Measurements from ENCODE around the gene SLC7A1. TPM values are rescaled to one million over a fixed set of nuclear protein-coding genes. Genes with fewer than 3 reads are reported as not detected.

SLC7A1 gene
- total RNA-seq, 5 donors from 2014 or later (not counting 1 experiment from before 2014, with no cell fraction given), result 20.0 to 62.9 (median 57.9) TPM

DNA sequence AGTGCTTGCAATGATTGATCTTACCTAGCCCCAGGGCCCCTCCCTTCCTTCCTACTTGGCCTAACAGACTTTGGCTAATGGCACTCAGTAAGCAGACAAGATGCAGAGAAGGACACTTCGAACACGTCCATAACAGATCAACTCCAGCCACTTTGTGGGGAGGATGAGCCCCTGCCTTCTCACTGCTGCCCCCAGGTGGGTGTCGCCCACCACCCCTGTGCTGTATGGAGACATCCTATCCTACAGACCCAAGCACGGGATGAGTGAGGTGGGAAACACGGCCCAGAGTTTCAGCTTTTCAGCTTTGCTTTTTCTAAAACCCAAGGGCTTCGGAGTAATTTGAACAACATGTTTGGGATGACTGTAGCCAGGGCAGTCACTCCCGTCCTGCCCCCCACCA lies 5.5 kb downstream of the SLC7A1 start:
- Histone ChIP-seq H3K27ac (ENCODE audit: low read length) (no peak overlapping the region), H3K27me3 (replicated peaks in 1 of 2; ENCODE audit: control insufficient read depth in 2 of 2, extremely low read depth in 1 of 2, insufficient read depth in 2 of 2, low read length in 1 of 2) (no peaks in the 10 kb centered on the region), H3K36me3 (ENCODE audit: control insufficient read depth in 2 of 2, extremely low read depth in 1 of 2, insufficient read depth in 1 of 2, low read length in 1 of 2) (peaks cover 0 to 4% of the 10 kb centered on the region in 2 donors), H3K4me3 (ENCODE audit: control insufficient read depth in 1 of 2, extremely low read depth in 1 of 2, low read length in 1 of 2) (no peak overlapping the region), H3K4me1 (ENCODE audit: control insufficient read depth in 1 of 2, extremely low read depth in 1 of 2, insufficient read depth in 2 of 2, low read length in 2 of 2) (peaks cover 4 to 23% of the 10 kb centered on the region in 2 experiments), H3K9me3 (no peaks in the 10 kb centered on the region)
- 100% methylated on average over 2 of the region's 7 CpGs for WGBS (ENCODE audit: insufficient coverage)
- no peaks in the 10 kb centered on the region for H3K9me3 Mint-ChIP-seq
- ATAC-seq (replicated peaks in 1 of 4) (no peak), DNase-seq (no peak)
- ChIA-PET CTCF (interaction anchor here in 1 of 2 donors (0.6 kb wide), 1 partner anchor 14 kb away, joined by 3 read pairs; no protein-coding TSS in a partner anchor), POLR2A (no interaction called here)
- no peak overlapping the region for H3K4me3 Mint-ChIP-seq
- no peaks in the 10 kb centered on the region for H3K27me3 Mint-ChIP-seq
- H3K36me3 Mint-ChIP-seq, result peaks cover 5% of the 10 kb centered on the region
- H3K4me1 Mint-ChIP-seq, result peaks cover 72 to 75% (median 74%) of the 10 kb centered on the region in 3 donors
- H3K27ac Mint-ChIP-seq, result no peak overlapping the region

GRCh38 chr13:29589234-29589633 lies 6.3 kb downstream of the SLC7A1 start:
- peaks cover 5% of the 10 kb centered on the region for H3K36me3 Mint-ChIP-seq
- H3K4me1 Mint-ChIP-seq, result peaks cover 75 to 78% (median 76%) of the 10 kb centered on the region in 3 donors
- H3K27ac Mint-ChIP-seq, result no peak overlapping the region
- no peak overlapping the region for H3K4me3 Mint-ChIP-seq
- ChIA-PET CTCF (no interaction called here), POLR2A (no interaction called here)
- no peak for DNase-seq
- Histone ChIP-seq H3K27ac (ENCODE audit: low read length) (no peak overlapping the region), H3K4me1 (ENCODE audit: control insufficient read depth in 1 of 2, extremely low read depth in 1 of 2, insufficient read depth in 2 of 2, low read length in 2 of 2) (peaks cover 2 to 19% of the 10 kb centered on the region in 2 experiments), H3K9me3 (no peaks in the 10 kb centered on the region), H3K36me3 (ENCODE audit: control insufficient read depth in 2 of 2, extremely low read depth in 1 of 2, insufficient read depth in 1 of 2, low read length in 1 of 2) (peaks cover 0 to 4% of the 10 kb centered on the region in 2 donors), H3K4me3 (ENCODE audit: control insufficient read depth in 1 of 2, extremely low read depth in 1 of 2, low read length in 1 of 2) (no peak overlapping the region), H3K27me3 (replicated peaks in 1 of 2; ENCODE audit: control insufficient read depth in 2 of 2, extremely low read depth in 1 of 2, insufficient read depth in 2 of 2, low read length in 1 of 2) (no peaks in the 10 kb centered on the region)
- 97% methylated on average over 5 of the region's 6 CpGs for WGBS (ENCODE audit: insufficient coverage)
- H3K27me3 Mint-ChIP-seq, result no peaks in the 10 kb centered on the region
- H3K9me3 Mint-ChIP-seq, result no peaks in the 10 kb centered on the region
- ATAC-seq (replicated peaks in 1 of 4), result no peak

GRCh38 chr13:29587645-29588044 lies 7.8 kb downstream of the SLC7A1 start:
- CTCF ChIA-PET, result interaction anchor here in 1 of 2 donors (0.6 to 0.7 kb wide), 2 partner anchors 372 to 1305 kb away, joined by 3 read pairs; no protein-coding TSS in a partner anchor
- DNase-seq, result no peak
- H3K9me3 Mint-ChIP-seq, result no peaks in the 10 kb centered on the region
- POLR2A ChIA-PET, result interaction anchor here in 1 of 2 donors (0.5 kb wide), 1 partner anchor 1673 kb away, joined by 3 read pairs; no protein-coding TSS in a partner anchor
- H3K27ac Mint-ChIP-seq, result no peak overlapping the region
- no peak for ATAC-seq (replicated peaks in 1 of 4)
- no CpG with 5 or more reads among the region's 7 CpGs for WGBS (ENCODE audit: insufficient coverage)
- peaks cover 5% of the 10 kb centered on the region for H3K36me3 Mint-ChIP-seq
- H3K4me1 Mint-ChIP-seq, result peaks cover 70 to 75% (median 72%) of the 10 kb centered on the region in 3 donors
- no peaks in the 10 kb centered on the region for H3K9me3 ChIP-seq
- H3K4me3 Mint-ChIP-seq, result no peak overlapping the region
- H3K27ac ChIP-seq (ENCODE audit: low read length), result no peak overlapping the region
- peaks cover 0 to 4% of the 10 kb centered on the region in 2 donors for H3K36me3 ChIP-seq (ENCODE audit: control insufficient read depth in 2 of 2, extremely low read depth in 1 of 2, insufficient read depth in 1 of 2, low read length in 1 of 2)
- H3K27me3 Mint-ChIP-seq, result no peaks in the 10 kb centered on the region
- no peaks in the 10 kb centered on the region for H3K27me3 ChIP-seq (replicated peaks in 1 of 2; ENCODE audit: control insufficient read depth in 2 of 2, extremely low read depth in 1 of 2, insufficient read depth in 2 of 2, low read length in 1 of 2)
- H3K4me3 ChIP-seq (ENCODE audit: control insufficient read depth in 1 of 2, extremely low read depth in 1 of 2, low read length in 1 of 2), result no peak overlapping the region
- peaks cover 0 to 11% of the 10 kb centered on the region in 2 experiments for H3K4me1 ChIP-seq (ENCODE audit: control insufficient read depth in 1 of 2, extremely low read depth in 1 of 2, insufficient read depth in 2 of 2, low read length in 2 of 2)

GRCh38 chr13:29583073-29583785 lies 12.3 kb downstream of the SLC7A1 start:
- Mint-ChIP-seq H3K36me3 (peaks cover 10% of the 10 kb centered on the region), H3K27me3 (no peaks in the 10 kb centered on the region), H3K27ac (no peak overlapping the region), H3K4me1 (peaks cover 53 to 70% (median 64%) of the 10 kb centered on the region in 3 donors), H3K9me3 (no peaks in the 10 kb centered on the region), H3K4me3 (no peak overlapping the region)
- no peak for DNase-seq
- H3K4me1 ChIP-seq (ENCODE audit: control insufficient read depth in 1 of 2, extremely low read depth in 1 of 2, insufficient read depth in 2 of 2, low read length in 2 of 2), result no peaks in the 10 kb centered on the region
- ChIA-PET POLR2A (interaction anchor here in 1 of 2 donors (0.7 kb wide), 1 partner anchor 46 kb away, joined by 3 read pairs; no protein-coding TSS in a partner anchor), CTCF (no interaction called here)
- H3K36me3 ChIP-seq (ENCODE audit: control insufficient read depth in 2 of 2, extremely low read depth in 1 of 2, insufficient read depth in 1 of 2, low read length in 1 of 2), result peaks cover 0 to 6% of the 10 kb centered on the region in 2 donors
- no peaks in the 10 kb centered on the region for H3K27me3 ChIP-seq (replicated peaks in 1 of 2; ENCODE audit: control insufficient read depth in 2 of 2, extremely low read depth in 1 of 2, insufficient read depth in 2 of 2, low read length in 1 of 2)
- no peak overlapping the region for H3K27ac ChIP-seq (ENCODE audit: low read length)
- no peak for ATAC-seq (replicated peaks in 1 of 4)
- no peak overlapping the region for H3K4me3 ChIP-seq (ENCODE audit: control insufficient read depth in 1 of 2, extremely low read depth in 1 of 2, low read length in 1 of 2)
- WGBS (ENCODE audit: insufficient coverage), result 96% methylated on average over 7 of the region's 7 CpGs
- no peaks in the 10 kb centered on the region for H3K9me3 ChIP-seq

DNA sequence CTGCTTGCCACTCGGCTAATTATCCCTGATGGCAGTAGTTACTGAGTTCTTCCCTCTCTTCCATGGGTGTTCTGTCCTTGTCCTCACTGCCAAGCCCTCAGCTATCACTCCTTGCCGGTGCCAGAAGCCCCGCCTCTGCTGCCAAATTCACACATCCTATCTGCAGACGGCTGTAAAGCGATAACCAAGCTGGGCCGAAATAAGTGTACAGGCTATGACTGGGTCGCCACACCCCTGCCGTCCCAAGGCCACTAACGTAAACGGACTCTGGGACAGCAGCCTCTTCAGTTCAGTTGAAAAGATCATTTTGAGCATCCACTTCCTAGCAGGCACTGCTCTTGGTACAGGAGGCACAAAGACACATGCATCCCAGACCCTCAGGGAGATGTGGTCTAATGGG lies 13.3 kb downstream of the SLC7A1 start:
- peaks cover 0 to 6% of the 10 kb centered on the region in 2 donors for H3K36me3 ChIP-seq (ENCODE audit: control insufficient read depth in 2 of 2, extremely low read depth in 1 of 2, insufficient read depth in 1 of 2, low read length in 1 of 2)
- H3K4me3 Mint-ChIP-seq, result no peak overlapping the region
- ChIA-PET POLR2A (no interaction called here), CTCF (no interaction called here)
- H3K27me3 ChIP-seq (replicated peaks in 1 of 2; ENCODE audit: control insufficient read depth in 2 of 2, extremely low read depth in 1 of 2, insufficient read depth in 2 of 2, low read length in 1 of 2), result no peaks in the 10 kb centered on the region
- H3K4me3 ChIP-seq (ENCODE audit: control insufficient read depth in 1 of 2, extremely low read depth in 1 of 2, low read length in 1 of 2), result no peak overlapping the region
- peaks cover 7% of the 10 kb centered on the region for H3K36me3 Mint-ChIP-seq
- ATAC-seq (replicated peaks in 1 of 4) (no peak), DNase-seq (no peak)
- H3K4me1 Mint-ChIP-seq, result peaks cover 50 to 64% (median 61%) of the 10 kb centered on the region in 3 donors
- no peak overlapping the region for H3K27ac Mint-ChIP-seq
- H3K9me3 Mint-ChIP-seq, result no peaks in the 10 kb centered on the region
- H3K4me1 ChIP-seq (ENCODE audit: control insufficient read depth in 1 of 2, extremely low read depth in 1 of 2, insufficient read depth in 2 of 2, low read length in 2 of 2), result no peaks in the 10 kb centered on the region
- H3K27me3 Mint-ChIP-seq, result no peaks in the 10 kb centered on the region
- H3K9me3 ChIP-seq, result no peaks in the 10 kb centered on the region
- no peak overlapping the region for H3K27ac ChIP-seq (ENCODE audit: low read length)
- 95% methylated on average over 9 of the region's 10 CpGs for WGBS (ENCODE audit: insufficient coverage)

DNA sequence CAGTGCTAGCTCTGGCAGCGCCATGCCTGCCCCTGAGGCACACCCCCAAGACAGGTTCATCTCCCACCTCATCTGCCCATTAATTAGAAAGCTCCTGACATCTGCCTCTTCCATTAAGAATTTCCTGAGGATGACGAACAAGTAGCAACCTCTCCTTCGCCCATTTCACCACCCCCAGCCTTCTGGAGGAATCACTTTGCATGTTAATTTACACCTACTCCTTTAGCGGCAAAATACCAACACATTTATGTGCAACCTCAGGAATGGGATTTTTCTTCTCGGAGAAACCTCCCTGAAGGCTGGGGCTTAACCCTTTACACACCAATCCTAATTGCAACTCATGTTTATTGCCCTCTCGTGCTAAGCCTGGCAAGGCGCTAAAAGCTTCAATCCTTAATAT lies 13.8 kb downstream of the SLC7A1 start:
- DNase-seq, result no peak
- Histone ChIP-seq H3K27me3 (replicated peaks in 1 of 2; ENCODE audit: control insufficient read depth in 2 of 2, extremely low read depth in 1 of 2, insufficient read depth in 2 of 2, low read length in 1 of 2) (no peaks in the 10 kb centered on the region), H3K9me3 (no peaks in the 10 kb centered on the region), H3K4me3 (ENCODE audit: control insufficient read depth in 1 of 2, extremely low read depth in 1 of 2, low read length in 1 of 2) (no peak overlapping the region), H3K27ac (ENCODE audit: low read length) (no peak overlapping the region), H3K4me1 (ENCODE audit: control insufficient read depth in 1 of 2, extremely low read depth in 1 of 2, insufficient read depth in 2 of 2, low read length in 2 of 2) (no peaks in the 10 kb centered on the region), H3K36me3 (ENCODE audit: control insufficient read depth in 2 of 2, extremely low read depth in 1 of 2, insufficient read depth in 1 of 2, low read length in 1 of 2) (peaks cover 0 to 2% of the 10 kb centered on the region in 2 donors)
- no peak for ATAC-seq (replicated peaks in 1 of 4)
- peaks cover 7% of the 10 kb centered on the region for H3K36me3 Mint-ChIP-seq
- H3K4me3 Mint-ChIP-seq, result no peak overlapping the region
- ChIA-PET CTCF (no interaction called here), POLR2A (interaction anchor here in 1 of 2 donors (0.6 kb wide), 1 partner anchor 73 kb away, joined by 9 read pairs; no protein-coding TSS in a partner anchor)
- H3K9me3 Mint-ChIP-seq, result no peaks in the 10 kb centered on the region
- H3K4me1 Mint-ChIP-seq, result peaks cover 46 to 59% (median 57%) of the 10 kb centered on the region in 3 donors
- 100% methylated on average over 4 of the region's 7 CpGs for WGBS (ENCODE audit: insufficient coverage)
- H3K27me3 Mint-ChIP-seq, result no peaks in the 10 kb centered on the region
- H3K27ac Mint-ChIP-seq, result no peak overlapping the region

Data from T-cell (primary cell).